IMR-90 (cell line): ENCODE measurements around the gene TPSG1. TPM values are rescaled to one million over a fixed set of nuclear protein-coding genes. Genes with fewer than 3 reads are reported as not detected.

ENCODE experiments used
- ATAC-seq: fragments of 200-7000 bp; cut with Tn5 transposase; 2 replicates; pipeline ENCODE4 v1.9.1; 2020; ENCODE audit warnings: low read depth, mild to moderate bottlenecking, moderate library complexity
- BruUV-seq: library from RNA; stranded (reverse); fragments of 400-500 nt; replicated peaks from 2 replicates; lab custom pipeline; 2021; lab: Mats Ljungman, UMichigan
- CTCF ChIA-PET: fragments of 300-600 bp; formaldehyde crosslinking; extraction: SDS; loops from one replicate; lab custom pipeline; 2021; ENCODE audit warnings: antibody characterized with exemption; lab: Yijun Ruan, JAX
- POLR2A ChIA-PET: fragments of 300-600 bp; sonication (Branson Sonifier 250); formaldehyde crosslinking; loops from one replicate; lab custom pipeline; 2022; ENCODE audit warnings: antibody characterized with exemption; ENCODE audit not compliant: unreplicated experiment; lab: Charles Lee
- DNase-seq: peaks from one replicate; pipeline ENCODE4 v3.0.0; 2013
- H2AFZ ChIP-seq: replicated peaks from 2 replicates; pipeline ENCODE3; 2013; ENCODE audit warnings: low read length, mild to moderate bottlenecking; ENCODE audit not compliant: poor library complexity
- H2AK5ac ChIP-seq: 2 replicates; pipeline ENCODE4 v1.6.1; 2013; ENCODE audit warnings: low read depth, low read length, inconsistent platforms
- H2AK9ac ChIP-seq: replicated peaks from 2 replicates; pipeline ENCODE3; 2013; ENCODE audit warnings: mild to moderate bottlenecking, low read depth, low read length, moderate library complexity; ENCODE audit not compliant: poor library complexity
- H2BK120ac ChIP-seq: 2 replicates; pipeline ENCODE4 v1.6.1; 2013; ENCODE audit warnings: low read depth, low read length, inconsistent platforms
- H2BK15ac ChIP-seq: 3 replicates; pipeline ENCODE4 v1.6.1; 2013; ENCODE audit warnings: low read depth, low read length, inconsistent platforms
- H2BK20ac ChIP-seq: 2 replicates; pipeline ENCODE4 v1.6.1; 2013; ENCODE audit warnings: low read depth, mild to moderate bottlenecking, inconsistent platforms, low read length, moderate library complexity
- H2BK5ac ChIP-seq: 2 replicates; pipeline ENCODE4 v1.6.1; 2013; ENCODE audit warnings: mild to moderate bottlenecking, low read depth, low read length, inconsistent platforms; ENCODE audit not compliant: poor library complexity, severe bottlenecking
- H3K14ac ChIP-seq: replicated peaks from 2 replicates; pipeline ENCODE4 v1.6.1; 2013; ENCODE audit warnings: low read depth, low read length, inconsistent platforms
- H3K18ac ChIP-seq: 2 replicates; pipeline ENCODE4 v1.6.1; 2013; ENCODE audit warnings: low read depth, low read length, control low read depth
- H3K23ac ChIP-seq: 2 replicates; pipeline ENCODE4 v1.6.1; 2013; ENCODE audit warnings: low read depth, low read length, inconsistent platforms
- H3K27ac ChIP-seq: 2 replicates; pipeline ENCODE4 v1.5.1; 2013; ENCODE audit warnings: mild to moderate bottlenecking, control low read depth, low read length; ENCODE audit not compliant: insufficient read depth
- H3K27me3 ChIP-seq: 2 replicates; pipeline ENCODE4 v1.6.1; 2013; ENCODE audit warnings: low read length; ENCODE audit not compliant: control insufficient read depth, insufficient read depth
- H3K36me3 ChIP-seq: 2 replicates; pipeline ENCODE4 v1.6.1; 2013; ENCODE audit warnings: low read length, mixed read lengths; ENCODE audit not compliant: control insufficient read depth, insufficient read depth
- H3K4ac ChIP-seq: 2 replicates; pipeline ENCODE4 v1.6.1; 2013; ENCODE audit warnings: low read depth, low read length, inconsistent platforms
- H3K4me1 ChIP-seq: 2 replicates; pipeline ENCODE4 v1.6.1; 2013; ENCODE audit warnings: low read length, mixed read lengths; ENCODE audit not compliant: control insufficient read depth, insufficient read depth
- H3K4me2 ChIP-seq: 2 replicates; pipeline ENCODE4 v1.6.1; 2013; ENCODE audit warnings: low read depth, mild to moderate bottlenecking, control low read depth, low read length, moderate library complexity
- H3K4me3 ChIP-seq: 2 replicates; pipeline ENCODE4 v1.5.1; 2013; ENCODE audit warnings: low read depth, mild to moderate bottlenecking, control low read depth, low read length, moderate library complexity; ENCODE audit not compliant: insufficient read depth
- H3K56ac ChIP-seq: 2 replicates; pipeline ENCODE4 v1.6.1; 2013; ENCODE audit warnings: low read length, inconsistent platforms; ENCODE audit not compliant: insufficient read depth; ENCODE audit errors: extremely low read depth
- H3K79me1 ChIP-seq, 2 experiments: 2 replicates each; pipeline ENCODE4 v1.6.1; 2013; ENCODE audit warnings: low read length in 2 of 2, inconsistent platforms in 1 of 2, low read depth in 1 of 2
- H3K9ac ChIP-seq: 2 replicates; pipeline ENCODE4 v1.6.1; 2013; ENCODE audit warnings: low read depth, low read length, control low read depth
- H3K9me1 ChIP-seq: 2 replicates; pipeline ENCODE4 v1.6.1; 2013; ENCODE audit warnings: low read length, inconsistent platforms; ENCODE audit not compliant: insufficient read depth
- H3K9me3 ChIP-seq: 2 replicates; pipeline ENCODE4 v1.6.1; 2013; ENCODE audit warnings: low read length; ENCODE audit not compliant: control insufficient read depth, insufficient read depth
- H4K20me1 ChIP-seq: 2 replicates; pipeline ENCODE4 v1.6.1; 2013; ENCODE audit warnings: low read length, inconsistent platforms; ENCODE audit not compliant: insufficient read depth
- H4K5ac ChIP-seq: 2 replicates; pipeline ENCODE4 v1.6.1; 2013; ENCODE audit warnings: mild to moderate bottlenecking, low read depth, low read length, control low read depth
- H4K8ac ChIP-seq, 2 experiments: 2 replicates each; pipeline ENCODE4 v1.6.1; 2013; ENCODE audit warnings: low read depth in 2 of 2, low read length in 2 of 2, control low read depth in 1 of 2, inconsistent platforms in 1 of 2
- H4K91ac ChIP-seq: 2 replicates; pipeline ENCODE4 v1.6.1; 2013; ENCODE audit warnings: low read depth, low read length, inconsistent platforms; ENCODE audit not compliant: insufficient read depth
- FOS ChIP-seq: fragments of 150-350 bp; IDR thresholded peaks from 2 replicates; pipeline ENCODE4 v1.6.1; 2016; ENCODE audit warnings: low read depth, low read length
- MXI1 ChIP-seq: IDR thresholded peaks from 2 replicates; pipeline ENCODE4 v1.6.1; 2012; ENCODE audit warnings: low read depth, mild to moderate bottlenecking, low read length, moderate library complexity, borderline replicate concordance
- NFE2L2 ChIP-seq: fragments of 150-350 bp; IDR thresholded peaks from 2 replicates; pipeline ENCODE4 v1.6.1; 2016; ENCODE audit warnings: low read depth, mild to moderate bottlenecking, low read length
- RAD21 ChIP-seq: IDR thresholded peaks from 2 replicates; pipeline ENCODE4 v1.6.1; 2012; ENCODE audit warnings: low read length, improper control_type of control experiment
- USF2 ChIP-seq: fragments of 150-350 bp; IDR thresholded peaks from 2 replicates; pipeline ENCODE4 v1.6.1; 2017; ENCODE audit warnings: mild to moderate bottlenecking, antibody characterized with exemption, low read length, low read depth
- WGBS, 2 experiments: methylation state at CpG; one replicate each; pipeline versions ENCODE4 v1.1.5 to v1.1.7; 2013; ENCODE audit warnings: missing lambda C conversion rate in 2 of 2; ENCODE audit not compliant: insufficient read length in 1 of 2; ENCODE audit errors: extremely low coverage in 2 of 2; 5-methylcytosine and 5-hydroxymethylcytosine counted together
- dilution Hi-C: fragments of 300-500 bp; cut with HindIII; formaldehyde crosslinking; loops from one replicate; pipeline ENCODE4 v1.14.3; 2018; ENCODE audit warnings: low sequenced_read_pairs; ENCODE audit not compliant: unreplicated experiment
- in situ Hi-C: fragments of 300-500 bp; cut with MboI; formaldehyde crosslinking; loops from 3 replicates; pipeline ENCODE4 v1.14.3; 2019; ENCODE audit warnings: low sequenced_read_pairs, inconsistent platforms, mixed read lengths
- intact Hi-C: fragments of 100-400 bp; cut with micrococcal nuclease; formaldehyde crosslinking; loops from 2 replicates; pipeline ENCODE4 v1.10.0; 2022
- polyA plus RNA-seq, 3 experiments: library from polyadenylated mRNA; depleted of rRNA; stranded (reverse); fragments of >200 nt; gene quantifications; 2 replicates each; pipeline ENCODE4 v1.2.3, GENCODE V29; 2012; ENCODE audit warnings: low replicate concordance in 1 of 3
- total RNA-seq: library from RNA; depleted of rRNA; stranded (reverse); fragments of >200 nt; gene quantifications from 2 replicates; pipeline ENCODE4 v1.2.3, GENCODE V29; 2012

TPSG1 gene
- total and polyA plus RNA-seq, 2 of the 4 experiments (the other 2 are of a cell fraction): not detected

GRCh38 chr16:1265826-1266225, 40.8 kb upstream of the TPSG1 start:
- TF ChIP-seq FOS (no peak), USF2 (no peak), MXI1 (no peak), RAD21 (no peak), NFE2L2 (no peak)
- H3K4me3 ChIP-seq: no peak overlapping the region
- ATAC-seq: no peak
- no peak overlapping the region for H2BK20ac ChIP-seq
- H2BK120ac ChIP-seq: no peak overlapping the region
- no peak for DNase-seq
- H3K4me1 ChIP-seq: no peaks in the 10 kb centered on the region
- no peak overlapping the region for H4K91ac ChIP-seq
- intact Hi-C loops (no loop called here), in situ Hi-C loops (no loop called here), dilution Hi-C loops (no loop called here)
- no peak overlapping the region for H4K8ac ChIP-seq
- peaks cover 25% of the 10 kb centered on the region; the same call in 1 of the 2 replicates for H3K27me3 ChIP-seq
- no peak overlapping the region for H3K14ac ChIP-seq
- CTCF ChIA-PET: no interaction called here
- WGBS, 2 experiments: 71% methylated on average over 16 of the region's 19 CpGs; no CpG with 5 or more reads in 1 of the 2 experiments
- H3K56ac ChIP-seq: no peak overlapping the region
- H3K27ac ChIP-seq: no peak overlapping the region
- no peak overlapping the region for H2AFZ ChIP-seq
- no peak overlapping the region for H2AK5ac ChIP-seq
- H3K4me2 ChIP-seq: no peak overlapping the region
- H4K20me1 ChIP-seq: no peaks in the 10 kb centered on the region; the same call in 1 of the 2 replicates
- POLR2A ChIA-PET: no interaction called here
- no peaks in the 10 kb centered on the region for H3K9me3 ChIP-seq
- H3K36me3 ChIP-seq: no peaks in the 10 kb centered on the region
- no peak overlapping the region for H2AK9ac ChIP-seq
- H3K18ac ChIP-seq: no peak overlapping the region
- H3K79me1 ChIP-seq: no peaks in the 10 kb centered on the region
- H3K23ac ChIP-seq: no peak overlapping the region
- no TSS peak for BruUV-seq
- no peak overlapping the region for H2BK5ac ChIP-seq
- H2BK15ac ChIP-seq: no peak overlapping the region
- no peak overlapping the region for H3K4ac ChIP-seq
- H3K9me1 ChIP-seq: peaks cover 4% of the 10 kb centered on the region; the same call in 1 of the 2 replicates
- H3K9ac ChIP-seq: no peak overlapping the region
- no peak overlapping the region for H4K5ac ChIP-seq
